Esophagus squamous epithelium (tissue), 5 donors: ENCODE data around the gene CSRNP3. TPM values are rescaled to one million over a fixed set of nuclear protein-coding genes. Genes with fewer than 3 reads are reported as not detected.

Experiments
- DNase-seq: peaks from one replicate; lab custom pipeline; 2025; lab: John Stamatoyannopoulos, UW
- H3K27ac ChIP-seq, 4 donors: fragments of 200-600 bp; sonication (generic); one replicate each; pipeline ENCODE4 v1.5.1; 2016 to 2019; ENCODE audit warnings: mild to moderate bottlenecking in 1 of 4
- H3K27me3 ChIP-seq, 4 donors: fragments of 200-600 bp; sonication (generic); 1 replicate in 3 of 4; 2 replicates in 1 of 4; pipeline versions ENCODE4 v1.5.1 to v1.6.0; 2017 to 2021; ENCODE audit warnings: antibody characterized with exemption in 1 of 4
- H3K36me3 ChIP-seq, 3 donors: fragments of 200-600 bp; sonication (generic); one replicate each; pipeline ENCODE4 v1.5.1; 2016 to 2019
- H3K4me1 ChIP-seq, 3 donors: fragments of 200-600 bp; sonication (generic); one replicate each; pipeline ENCODE4 v1.5.1; 2017 to 2019
- H3K4me3 ChIP-seq, 4 donors: fragments of 200-600 bp; sonication (generic); 1 replicate in 3 of 4; 2 replicates in 1 of 4; pipeline ENCODE4 v1.5.1; 2016 to 2019; ENCODE audit warnings: mild to moderate bottlenecking in 2 of 4, moderate library complexity in 1 of 4
- H3K9me3 ChIP-seq, 3 donors: fragments of 200-600 bp; sonication (generic); one replicate each; pipeline ENCODE4 v1.5.1; 2016 to 2019
- POLR2A ChIP-seq, 4 donors: fragments of 450-650 bp; IDR thresholded peaks; one replicate each; pipeline ENCODE4 v1.6.1; 2017; ENCODE audit warnings: antibody characterized with exemption in 4 of 4, mild to moderate bottlenecking in 4 of 4, moderate library complexity in 3 of 4
- WGBS, 2 donors: methylation state at CpG; one replicate each; pipeline ENCODE4 v1.1.5; 2018; 5-methylcytosine and 5-hydroxymethylcytosine counted together
- intact Hi-C: fragments of 100-400 bp; cut with DNase I; formaldehyde crosslinking; loops from one replicate; pipeline ENCODE4 v1.15.0; 2022
- total RNA-seq, 4 donors: library from RNA; depleted of rRNA; stranded (reverse); fragments of >200 nt; gene quantifications; one replicate each; pipeline ENCODE4 v1.1.0, GENCODE V29; 2016
- TF ChIP-seq, protein P1 (sequence below), 6 experiments: fragments of 450-650 bp in 4 of 6; fragments of 200-600 bp in 2 of 6; sonication (generic) in 2 of 6; IDR thresholded peaks; one replicate each; pipeline ENCODE4 v1.5.1; 2016 to 2019; ENCODE audit warnings: antibody characterized with exemption in 6 of 6, mild to moderate bottlenecking in 4 of 6, moderate library complexity in 4 of 6
- donor health status: DM: yes; HTN: yes; CAD: no.

Gene CSRNP3
- total RNA-seq, 4 donors from 2014 or later = 0.57 to 1.5 (median 0.81) TPM

DNA sequence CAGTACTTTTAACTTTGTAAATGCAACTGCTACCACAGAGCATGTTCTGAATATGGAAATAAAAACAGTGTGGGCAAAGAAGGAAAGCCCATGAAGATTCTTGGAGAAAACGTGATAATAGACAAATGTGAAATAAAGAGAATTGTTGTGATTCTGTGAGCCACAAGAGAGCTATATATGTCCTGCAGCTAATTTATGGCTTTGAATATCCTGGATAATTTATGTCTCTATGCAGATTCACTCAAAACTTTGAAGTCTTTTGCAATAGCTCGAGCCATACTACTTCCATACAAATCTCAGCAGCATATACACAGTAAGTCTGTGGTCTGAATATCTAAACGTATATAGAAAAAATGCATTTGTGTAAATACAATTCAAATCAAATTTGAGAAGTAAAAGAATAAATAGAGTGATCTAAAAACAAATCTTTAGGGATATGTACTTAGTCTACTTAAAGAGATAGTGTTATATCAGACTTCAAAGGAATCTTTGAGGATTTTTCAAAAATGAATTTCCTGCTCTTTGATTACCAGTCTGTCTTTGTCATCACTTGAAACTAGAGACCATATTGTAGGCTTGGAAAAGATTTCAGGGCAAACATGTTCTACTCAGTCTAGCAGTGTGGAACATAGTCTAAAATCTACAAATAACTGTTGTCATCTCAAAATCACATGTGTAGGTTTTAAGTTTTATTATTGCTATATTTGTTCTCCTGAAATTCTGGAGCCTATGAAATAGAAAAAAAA is 107.1 kb downstream of the CSRNP3 start:
- Histone ChIP-seq H3K36me3 (no peaks in the 10 kb centered on the region), H3K27ac (no peak overlapping the region), H3K9me3 (no peaks in the 10 kb centered on the region), H3K4me3 (no peak overlapping the region), H3K4me1 (peaks cover 0 to 6% (median 0%) of the 10 kb centered on the region in 3 donors), H3K27me3 (no peaks in the 10 kb centered on the region)
- WGBS, 2 donors = 63 to 66% methylated on average over 3 of the region's 3 CpGs
- TF ChIP-seq, protein P1, sequence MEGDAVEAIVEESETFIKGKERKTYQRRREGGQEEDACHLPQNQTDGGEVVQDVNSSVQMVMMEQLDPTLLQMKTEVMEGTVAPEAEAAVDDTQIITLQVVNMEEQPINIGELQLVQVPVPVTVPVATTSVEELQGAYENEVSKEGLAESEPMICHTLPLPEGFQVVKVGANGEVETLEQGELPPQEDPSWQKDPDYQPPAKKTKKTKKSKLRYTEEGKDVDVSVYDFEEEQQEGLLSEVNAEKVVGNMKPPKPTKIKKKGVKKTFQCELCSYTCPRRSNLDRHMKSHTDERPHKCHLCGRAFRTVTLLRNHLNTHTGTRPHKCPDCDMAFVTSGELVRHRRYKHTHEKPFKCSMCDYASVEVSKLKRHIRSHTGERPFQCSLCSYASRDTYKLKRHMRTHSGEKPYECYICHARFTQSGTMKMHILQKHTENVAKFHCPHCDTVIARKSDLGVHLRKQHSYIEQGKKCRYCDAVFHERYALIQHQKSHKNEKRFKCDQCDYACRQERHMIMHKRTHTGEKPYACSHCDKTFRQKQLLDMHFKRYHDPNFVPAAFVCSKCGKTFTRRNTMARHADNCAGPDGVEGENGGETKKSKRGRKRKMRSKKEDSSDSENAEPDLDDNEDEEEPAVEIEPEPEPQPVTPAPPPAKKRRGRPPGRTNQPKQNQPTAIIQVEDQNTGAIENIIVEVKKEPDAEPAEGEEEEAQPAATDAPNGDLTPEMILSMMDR (IDR thresholded peaks at IDR 0.05) = no peak
- no peak for TF ChIP-seq POLR2A (IDR thresholded peaks at IDR 0.05)
- intact Hi-C loops = no loop called here
- no peak for DNase-seq

DNA sequence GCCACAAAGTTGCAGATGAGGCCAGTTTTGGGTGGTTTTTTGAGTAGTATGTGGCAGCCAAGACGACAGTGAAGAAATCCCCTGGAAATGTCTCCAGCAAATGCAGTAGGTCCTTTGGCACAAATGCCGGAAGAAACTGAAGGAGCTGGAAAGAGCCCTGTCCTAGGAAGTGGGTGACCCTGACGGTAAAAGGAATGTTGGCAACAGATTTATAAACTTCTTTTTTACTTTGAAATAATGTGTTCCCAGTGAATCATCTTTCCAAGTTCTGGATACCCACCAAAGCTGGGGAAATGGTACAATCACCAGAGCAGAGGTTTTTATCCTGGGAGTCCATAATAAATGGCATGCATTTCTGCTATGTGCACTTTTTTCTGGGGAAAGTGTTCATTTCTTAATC is 112.9 kb downstream of the CSRNP3 start:
- H3K9me3 ChIP-seq = no peaks in the 10 kb centered on the region
- intact Hi-C loops = no loop called here
- peaks cover 0 to 13% (median 0%) of the 10 kb centered on the region in 3 donors for H3K4me1 ChIP-seq
- no peaks in the 10 kb centered on the region for H3K27me3 ChIP-seq
- no peak for DNase-seq
- H3K36me3 ChIP-seq = no peaks in the 10 kb centered on the region
- no peak overlapping the region for H3K27ac ChIP-seq
- WGBS, 2 donors = 26 to 31% methylated on average over 3 of the region's 3 CpGs
- no peak overlapping the region for H3K4me3 ChIP-seq
- TF ChIP-seq POLR2A (IDR thresholded peaks at IDR 0.05) = no peak
- TF ChIP-seq, protein P1 (IDR thresholded peaks at IDR 0.05) = no peak

DNA sequence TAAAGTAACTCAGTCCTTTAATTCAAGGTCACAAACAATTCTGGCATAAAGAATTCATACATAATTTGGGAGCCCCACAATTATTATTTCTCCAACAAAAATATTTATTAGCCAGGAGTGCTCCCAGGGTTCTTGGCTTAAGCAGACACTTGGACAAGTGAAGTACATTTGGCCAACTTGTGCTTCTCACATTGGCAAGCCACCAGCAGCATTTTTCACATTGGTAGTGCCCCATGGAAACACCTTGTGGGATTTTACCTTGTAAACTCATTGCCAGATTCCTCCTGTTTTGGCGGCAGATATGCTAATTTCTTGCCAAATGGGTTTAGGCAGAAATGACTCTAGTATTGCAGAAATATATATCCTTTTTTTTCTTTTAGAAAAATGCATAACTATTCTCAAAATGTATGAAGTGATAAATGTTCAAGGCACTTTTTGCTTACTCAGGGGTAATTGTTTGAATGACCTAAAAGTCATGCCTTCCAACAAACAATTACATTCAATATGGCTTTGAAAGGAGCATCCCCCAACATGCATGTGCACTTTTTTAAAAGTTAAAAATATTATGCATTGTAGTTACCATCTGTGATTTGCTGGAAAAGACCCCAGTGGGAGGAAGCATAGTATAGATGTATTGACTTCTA is 113.5 kb downstream of the CSRNP3 start:
- peaks cover 0 to 13% (median 0%) of the 10 kb centered on the region in 3 donors for H3K4me1 ChIP-seq
- no peaks in the 10 kb centered on the region for H3K27me3 ChIP-seq
- no peak overlapping the region for H3K27ac ChIP-seq
- no peak for TF ChIP-seq POLR2A (IDR thresholded peaks at IDR 0.05)
- TF ChIP-seq, protein P1 (IDR thresholded peaks at IDR 0.05) = no peak
- DNase-seq = no peak
- intact Hi-C loops = no loop called here
- no peaks in the 10 kb centered on the region for H3K36me3 ChIP-seq
- no peaks in the 10 kb centered on the region for H3K9me3 ChIP-seq
- 30 to 67% methylated on average over 1 of the region's 1 CpG for WGBS, 2 donors
- H3K4me3 ChIP-seq = no peak overlapping the region

DNA sequence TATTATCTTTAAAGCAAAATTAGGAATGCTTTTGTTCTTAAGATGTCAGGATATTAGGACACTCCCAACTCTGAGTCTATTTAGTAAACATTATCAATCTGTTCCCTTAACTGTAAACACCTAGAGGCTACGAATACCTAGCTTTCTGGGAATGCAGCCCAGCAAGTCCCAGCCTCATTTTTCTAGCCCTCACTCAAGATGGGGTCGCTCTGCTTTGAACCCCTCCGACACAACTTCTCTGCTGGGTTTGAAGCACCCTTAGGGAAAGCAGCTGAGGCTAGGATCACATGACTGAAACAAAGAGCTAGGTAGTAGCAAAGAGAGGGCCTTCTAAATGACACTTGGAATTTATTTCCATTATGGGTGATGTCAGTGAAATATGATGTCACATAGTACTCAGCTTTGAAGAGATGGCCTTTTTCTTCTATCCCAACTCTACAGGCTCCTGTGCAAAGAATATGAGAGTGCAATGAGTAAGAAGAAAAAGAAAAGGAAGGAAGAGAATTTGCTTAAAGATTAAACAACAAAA is 114.7 kb downstream of the CSRNP3 start:
- no peaks in the 10 kb centered on the region for H3K9me3 ChIP-seq
- no peak for DNase-seq
- intact Hi-C loops = no loop called here
- H3K4me3 ChIP-seq = no peak overlapping the region
- H3K27me3 ChIP-seq = no peaks in the 10 kb centered on the region
- H3K4me1 ChIP-seq = peaks cover 0 to 13% (median 0%) of the 10 kb centered on the region in 3 donors
- H3K27ac ChIP-seq = no peak overlapping the region
- H3K36me3 ChIP-seq = no peaks in the 10 kb centered on the region
- 57 to 76% methylated on average over 2 to 3 of the region's 3 CpGs for WGBS, 2 donors
- TF ChIP-seq, protein P1 (IDR thresholded peaks at IDR 0.05) = no peak
- no peak for TF ChIP-seq POLR2A (IDR thresholded peaks at IDR 0.05)

DNA sequence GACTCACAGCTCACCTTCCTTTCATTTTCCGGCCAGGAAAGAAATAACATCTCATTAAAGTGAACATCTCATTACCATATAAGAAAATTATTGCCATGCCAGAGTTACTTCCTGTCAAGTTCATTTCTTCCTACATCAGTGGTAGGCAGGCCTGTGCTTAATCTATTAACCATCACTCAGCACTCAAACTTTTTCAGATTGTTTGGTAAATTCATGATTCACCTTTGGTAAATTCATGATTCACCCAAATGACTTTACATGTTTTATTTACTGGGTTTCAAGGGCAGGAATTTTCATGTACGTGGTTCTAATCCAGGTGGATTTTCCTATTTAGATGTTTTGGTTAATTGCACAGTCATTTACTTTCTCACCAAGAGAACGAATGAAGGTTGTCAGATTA is 116.5 kb downstream of the CSRNP3 start:
- TF ChIP-seq, protein P1 (IDR thresholded peaks at IDR 0.05) = no peak
- TF ChIP-seq POLR2A (IDR thresholded peaks at IDR 0.05) = no peak
- Histone ChIP-seq H3K9me3 (no peaks in the 10 kb centered on the region), H3K4me3 (no peak overlapping the region), H3K36me3 (no peaks in the 10 kb centered on the region), H3K27me3 (no peaks in the 10 kb centered on the region), H3K27ac (no peak overlapping the region), H3K4me1 (peaks cover 0 to 13% (median 0%) of the 10 kb centered on the region in 3 donors)
- no peak for DNase-seq
- 53 to 71% methylated on average over 3 of the region's 3 CpGs for WGBS, 2 donors
- intact Hi-C loops = no loop called here
